Naive thymus-derived CD4-positive, alpha-beta T cell (primary cell): ENCODE data around the gene THAP7. TPM values are rescaled to one million over a fixed set of nuclear protein-coding genes. Genes with fewer than 3 reads are reported as not detected.
A peak's percentile ranks its signal among the peaks of the same experiment; 100 is the strongest.

Source experiments
- ATAC-seq: fragments of 150-1000 bp; cut with Tn5 transposase; 2 replicates; pipeline ENCODE4 v1.10.0; 2021; ENCODE audit warnings: mild to moderate bottlenecking, moderate library complexity
- CTCF ChIA-PET: fragments of 350-600 bp; sonication (Branson Sonifier 250); formaldehyde crosslinking; loops from one replicate; lab custom pipeline; 2021; ENCODE audit warnings: antibody characterized with exemption; lab: Charles Lee
- POLR2A ChIA-PET: fragments of 350-600 bp; sonication (Branson Sonifier 250); formaldehyde crosslinking; loops from one replicate; lab custom pipeline; 2021; ENCODE audit warnings: antibody characterized with exemption, inconsistent platforms; lab: Charles Lee
- DNase-seq, 9 donors: peaks; one replicate each; pipeline versions ENCODE4 v3.0.0 to v3.0.0-alpha.2; 2020 to 2022; ENCODE audit warnings: mixed read lengths in 1 of 9
- H3K27ac ChIP-seq: one replicate; pipeline ENCODE4 v1.7.0; 2013; ENCODE audit warnings: mild to moderate bottlenecking, low read depth, low read length, moderate library complexity
- H3K27me3 ChIP-seq, 2 donors: one replicate each; pipeline ENCODE4 v1.7.0; 2013; ENCODE audit warnings: low read length in 2 of 2, mild to moderate bottlenecking in 2 of 2, moderate library complexity in 2 of 2; ENCODE audit not compliant: control insufficient read depth in 2 of 2, insufficient read depth in 2 of 2
- H3K36me3 ChIP-seq, 3 experiments: 1 replicate in 2 of 3; 2 replicates in 1 of 3; pipeline ENCODE4 v1.7.0; 2013; ENCODE audit warnings: low read length in 3 of 3, mild to moderate bottlenecking in 3 of 3, moderate library complexity in 1 of 3; ENCODE audit not compliant: insufficient read depth in 3 of 3, control insufficient read depth in 2 of 3
- H3K4me1 ChIP-seq, 2 donors: one replicate each; pipeline ENCODE4 v1.7.0; 2013; ENCODE audit warnings: low read length in 2 of 2, mild to moderate bottlenecking in 2 of 2, moderate library complexity in 1 of 2; ENCODE audit not compliant: control insufficient read depth in 2 of 2, insufficient read depth in 2 of 2
- H3K4me3 ChIP-seq: 2 replicates; pipeline ENCODE4 v1.7.0; 2013; ENCODE audit warnings: mild to moderate bottlenecking, low read length
- H3K9me3 ChIP-seq, 3 experiments: 1 replicate in 2 of 3; 2 replicates in 1 of 3; pipeline ENCODE4 v1.7.0; 2013; ENCODE audit warnings: low read length in 3 of 3; ENCODE audit not compliant: control insufficient read depth in 2 of 3
- H3K27ac Mint-ChIP-seq, 9 donors: one replicate each; pipeline ENCODE4 v1.8.0; 2020 to 2022; ENCODE audit warnings: mixed read lengths in 9 of 9, mild to moderate bottlenecking in 8 of 9, moderate library complexity in 5 of 9, inconsistent platforms in 2 of 9
- H3K27me3 Mint-ChIP-seq, 5 donors: one replicate each; pipeline ENCODE4 v1.8.0; 2021 to 2022; ENCODE audit warnings: mixed read lengths in 5 of 5, mild to moderate bottlenecking in 1 of 5
- H3K36me3 Mint-ChIP-seq, 5 donors: one replicate each; pipeline ENCODE4 v1.8.0; 2020 to 2022; ENCODE audit warnings: mixed read lengths in 5 of 5, mild to moderate bottlenecking in 3 of 5, inconsistent platforms in 1 of 5
- H3K4me1 Mint-ChIP-seq, 7 donors: one replicate each; pipeline ENCODE4 v1.8.0; 2020 to 2022; ENCODE audit warnings: mixed read lengths in 7 of 7, mild to moderate bottlenecking in 3 of 7, inconsistent platforms in 1 of 7
- H3K4me3 Mint-ChIP-seq, 10 donors: one replicate each; pipeline ENCODE4 v1.8.0; 2020 to 2022; ENCODE audit warnings: mild to moderate bottlenecking in 10 of 10, mixed read lengths in 10 of 10, moderate library complexity in 6 of 10, inconsistent platforms in 2 of 10
- H3K9me3 Mint-ChIP-seq, 11 donors: one replicate each; pipeline ENCODE4 v1.8.0; 2020 to 2022; ENCODE audit warnings: mixed read lengths in 11 of 11, mild to moderate bottlenecking in 4 of 11, inconsistent platforms in 1 of 11, moderate library complexity in 1 of 11
- intact Hi-C, 2 donors: fragments of 100-400 bp; cut with micrococcal nuclease; formaldehyde crosslinking; loops; one replicate each; pipeline ENCODE4 v1.15.1; 2023
- polyA plus RNA-seq, 2 donors: library from polyadenylated mRNA; unstranded; fragments of 300-500 nt; fragmentation: Illumina TruSeq; gene quantifications; one replicate each; pipeline ENCODE4 v1.2.3, GENCODE V29; 2021
- total RNA-seq, 6 experiments: library from RNA in 5 of 6; stranded (reverse) in 5 of 6; gene quantifications; 1 replicate in 5 of 6; 2 replicates in 1 of 6; pipeline ENCODE4 v1.2.3 and lab custom pipeline; 2021 to 2026

THAP7 gene
- total and polyA plus RNA-seq, 7 experiments from 2014 or later = 25.8 to 73.3 (median 64.7) TPM

- Histone ChIP-seq H3K9me3 (no peaks in the 10 kb centered on the region), H3K27ac (no peak overlapping the region), H3K4me3 (no peak overlapping the region), H3K36me3 (peaks cover 0 to 90% (median 9%) of the 10 kb centered on the region in 3 experiments), H3K4me1 (peaks cover 0 to 4% of the 10 kb centered on the region in 2 donors), H3K27me3 (no peaks in the 10 kb centered on the region)
- Mint-ChIP-seq H3K27ac (peak overlapping the region in 1 of 9 donors; percentile 23), H3K4me1 (peaks cover under 1 to 11% (median 9%) of the 10 kb centered on the region in 7 donors), H3K36me3 (no peaks in the 10 kb centered on the region), H3K9me3 (no peaks in the 10 kb centered on the region), H3K27me3 (no peaks in the 10 kb centered on the region), H3K4me3 (no peak overlapping the region)
- ATAC-seq (no peak), DNase-seq (no peak)
- ChIA-PET CTCF (no interaction called here), POLR2A (interaction anchor here (1.5 kb wide), 1 partner anchor 9 kb away, joined by 4 read pairs; no protein-coding TSS in a partner anchor)
- intact Hi-C loops = no loop called here
Measured at GRCh38 chr22:20994902-20995241, 7.0 kb downstream of the THAP7 start.

- Histone ChIP-seq H3K27ac (no peak overlapping the region), H3K9me3 (no peaks in the 10 kb centered on the region), H3K36me3 (peaks cover 0 to 85% (median 7%) of the 10 kb centered on the region in 3 experiments), H3K27me3 (no peaks in the 10 kb centered on the region), H3K4me1 (peaks cover 0 to 5% of the 10 kb centered on the region in 2 donors), H3K4me3 (no peak overlapping the region)
- H3K27me3 Mint-ChIP-seq = no peaks in the 10 kb centered on the region
- DNase-seq (no peak), ATAC-seq (no peak)
- H3K4me1 Mint-ChIP-seq = peaks cover 0 to 14% (median 10%) of the 10 kb centered on the region in 7 donors
- no peaks in the 10 kb centered on the region for H3K9me3 Mint-ChIP-seq
- intact Hi-C loops = no loop called here
- H3K4me3 Mint-ChIP-seq = no peak overlapping the region
- ChIA-PET POLR2A (interaction anchor here (1.5 kb wide), 1 partner anchor 9 kb away, joined by 4 read pairs; no protein-coding TSS in a partner anchor), CTCF (no interaction called here)
- H3K36me3 Mint-ChIP-seq = no peaks in the 10 kb centered on the region
- peak overlapping the region in 1 of 9 donors; percentile 23 for H3K27ac Mint-ChIP-seq
Measured at GRCh38 chr22:20994128-20994901, 7.6 kb downstream of the THAP7 start.

DNA sequence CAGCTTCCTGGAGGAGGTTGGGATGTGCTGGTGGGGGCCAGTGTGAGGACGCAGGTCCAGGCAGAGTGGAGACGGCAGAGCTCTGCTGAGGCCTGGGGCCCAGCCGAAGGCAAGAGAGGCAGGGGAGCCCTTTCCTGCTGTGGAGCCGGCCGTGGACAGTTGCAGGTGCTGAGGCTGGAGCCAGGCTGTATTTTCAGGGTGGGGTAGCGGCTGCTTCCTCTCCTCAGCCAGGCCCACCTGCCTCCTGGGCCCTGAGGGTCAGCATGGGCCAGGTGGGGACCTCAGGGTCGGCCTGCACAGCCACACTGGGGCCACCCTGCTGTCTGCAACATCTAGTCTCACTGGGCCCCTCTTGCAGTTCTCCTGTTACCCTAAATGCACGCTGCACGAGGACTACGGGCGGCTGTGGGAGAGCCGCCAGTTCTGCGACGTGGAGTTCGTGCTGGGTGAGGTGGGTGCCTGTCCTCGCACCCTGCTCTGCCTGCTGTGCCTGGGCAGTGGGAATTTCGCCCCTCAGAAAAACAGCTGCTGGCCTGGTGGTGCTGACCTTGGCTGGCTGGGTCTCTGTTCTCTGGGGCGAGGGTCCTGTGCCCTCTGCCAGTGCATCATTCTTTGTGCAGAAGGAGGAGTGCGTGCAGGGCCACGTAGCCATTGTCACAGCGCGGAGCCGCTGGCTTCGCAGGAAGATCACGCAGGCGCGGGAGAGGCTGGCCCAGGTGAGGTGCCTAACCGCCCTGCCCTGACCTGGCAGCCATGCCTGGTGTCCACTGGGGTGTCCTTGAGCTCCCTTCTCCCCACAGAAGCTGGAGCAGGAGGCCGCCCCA lies 8.4 kb downstream of the THAP7 start:
- CTCF ChIA-PET = no interaction called here
- peaks cover 0 to 80% (median 7%) of the 10 kb centered on the region in 3 experiments for H3K36me3 ChIP-seq
- H3K4me1 Mint-ChIP-seq = peaks cover 0 to 13% (median 8%) of the 10 kb centered on the region in 7 donors
- no peaks in the 10 kb centered on the region for H3K36me3 Mint-ChIP-seq
- DNase-seq = no peak
- intact Hi-C loops = no loop called here
- ATAC-seq = no peak
- H3K27me3 ChIP-seq = no peaks in the 10 kb centered on the region
- H3K9me3 Mint-ChIP-seq = no peaks in the 10 kb centered on the region
- no peaks in the 10 kb centered on the region for H3K9me3 ChIP-seq
- no peak overlapping the region for H3K4me3 Mint-ChIP-seq
- H3K27me3 Mint-ChIP-seq = no peaks in the 10 kb centered on the region
- H3K27ac Mint-ChIP-seq = no peak overlapping the region
- H3K4me1 ChIP-seq = peaks cover 0 to 5% of the 10 kb centered on the region in 2 donors
- H3K27ac ChIP-seq = no peak overlapping the region
- POLR2A ChIA-PET = interaction anchor here (1.5 kb wide), 1 partner anchor 8 kb away, joined by 4 read pairs; no protein-coding TSS in a partner anchor
- H3K4me3 ChIP-seq = no peak overlapping the region

DNA sequence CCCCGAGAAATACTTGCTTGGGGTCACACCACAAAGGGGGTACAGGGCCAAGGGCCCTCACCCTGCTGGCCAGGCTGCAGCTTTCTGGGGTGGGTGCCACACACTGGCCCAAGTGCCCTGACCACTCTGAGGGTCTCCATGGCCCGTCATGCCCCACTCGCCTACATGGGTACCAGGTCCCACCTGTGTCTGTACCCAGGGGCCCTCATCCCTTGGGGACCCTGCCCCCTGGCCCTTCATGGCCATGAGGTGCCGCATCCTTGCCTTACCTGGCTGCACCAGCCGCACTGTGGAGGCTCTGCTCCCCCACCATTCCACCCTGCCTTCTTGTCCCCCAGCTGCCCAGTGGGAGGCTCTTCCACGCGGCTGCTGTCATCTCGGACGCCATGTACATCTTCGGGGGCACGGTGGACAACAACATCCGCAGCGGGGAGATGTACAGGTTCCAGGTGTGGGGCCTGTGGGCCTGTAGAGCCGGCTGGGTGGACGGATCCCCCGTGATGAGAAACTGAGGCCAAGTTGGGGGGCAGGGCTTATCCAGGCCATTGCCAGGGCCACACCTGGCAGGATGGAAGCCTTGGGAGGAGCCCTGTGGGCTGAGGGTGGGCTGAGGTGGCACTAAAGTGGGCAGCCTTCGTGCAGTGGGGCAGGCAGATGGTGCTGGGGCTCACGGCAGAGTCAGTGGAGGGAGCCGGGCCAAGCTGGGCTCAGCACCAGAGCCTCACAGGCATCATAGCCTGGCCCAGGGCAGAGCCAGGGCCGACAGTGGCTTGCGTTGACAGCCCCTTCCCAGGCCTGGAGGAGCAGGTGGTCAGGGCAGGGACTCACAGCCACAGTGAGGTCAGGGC lies 9.2 kb downstream of the THAP7 start:
- no peak overlapping the region for H3K27ac Mint-ChIP-seq
- H3K36me3 Mint-ChIP-seq = peaks cover 0 to 2% (median 0%) of the 10 kb centered on the region in 5 donors
- Histone ChIP-seq H3K27ac (no peak overlapping the region), H3K4me3 (no peak overlapping the region), H3K4me1 (peaks cover 0 to 5% of the 10 kb centered on the region in 2 donors), H3K27me3 (no peaks in the 10 kb centered on the region), H3K9me3 (no peaks in the 10 kb centered on the region), H3K36me3 (peaks cover 0 to 80% (median 7%) of the 10 kb centered on the region in 3 experiments)
- peaks cover 0 to 1% (median 0%) of the 10 kb centered on the region in 11 donors for H3K9me3 Mint-ChIP-seq
- intact Hi-C loops = no loop called here
- ATAC-seq (no peak), DNase-seq (no peak)
- H3K4me1 Mint-ChIP-seq = peaks cover 0 to 9% (median 4%) of the 10 kb centered on the region in 7 donors
- H3K4me3 Mint-ChIP-seq = no peak overlapping the region
- POLR2A ChIA-PET = interaction anchor here (0.7 kb wide), 1 partner anchor 152 kb away, joined by 3 read pairs; no protein-coding TSS in a partner anchor
- H3K27me3 Mint-ChIP-seq = no peaks in the 10 kb centered on the region
- CTCF ChIA-PET = interaction anchor here (0.6 kb wide), 1 partner anchor 544 kb away, joined by 4 read pairs; no protein-coding TSS in a partner anchor

DNA sequence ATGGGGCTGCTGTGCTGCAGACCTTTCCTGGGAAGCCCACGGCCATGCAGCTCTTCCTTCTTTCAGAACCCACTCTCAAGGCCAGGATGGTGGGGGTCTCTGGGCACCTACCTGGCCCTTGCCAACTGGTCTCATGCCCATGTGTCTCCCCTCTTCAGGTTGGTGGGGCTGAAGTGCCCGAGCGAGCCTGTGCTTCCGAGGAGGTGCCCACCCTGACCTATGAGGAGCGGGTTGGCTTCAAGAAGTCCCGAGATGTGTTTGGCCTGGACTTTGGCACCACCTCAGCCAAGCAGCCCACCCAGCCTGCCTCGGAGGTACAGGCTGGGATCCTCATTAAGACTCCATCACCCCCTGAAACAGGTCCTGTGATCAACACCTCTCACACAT lies 9.9 kb downstream of the THAP7 start:
- POLR2A ChIA-PET = interaction anchor here (0.7 to 2.7 kb wide), 2 partner anchors 10 to 151 kb away, joined by 3 to 21 read pairs; partner anchors contain the start of gene THAP7
- Histone ChIP-seq H3K9me3 (no peaks in the 10 kb centered on the region), H3K27me3 (no peaks in the 10 kb centered on the region), H3K4me1 (peaks cover 0 to 5% of the 10 kb centered on the region in 2 donors), H3K36me3 (peaks cover 0 to 79% (median 7%) of the 10 kb centered on the region in 3 experiments), H3K27ac (no peak overlapping the region), H3K4me3 (no peak overlapping the region)
- peaks cover 0 to 1% (median 0%) of the 10 kb centered on the region in 11 donors for H3K9me3 Mint-ChIP-seq
- H3K27ac Mint-ChIP-seq = no peak overlapping the region
- CTCF ChIA-PET = interaction anchor here (0.6 kb wide), 1 partner anchor 543 kb away, joined by 4 read pairs; no protein-coding TSS in a partner anchor
- DNase-seq = no peak
- H3K4me1 Mint-ChIP-seq = peaks cover 0 to 9% (median 4%) of the 10 kb centered on the region in 7 donors
- intact Hi-C loops = no loop called here
- H3K4me3 Mint-ChIP-seq = no peak overlapping the region
- ATAC-seq = no peak
- no peaks in the 10 kb centered on the region for H3K27me3 Mint-ChIP-seq
- H3K36me3 Mint-ChIP-seq = peaks cover 0 to 4% (median 0%) of the 10 kb centered on the region in 5 donors
